Hepatocyte (in vitro differentiated cells): Measurements from ENCODE around the gene RGS19. TPM values are rescaled to one million over a fixed set of nuclear protein-coding genes. Genes with fewer than 3 reads are reported as not detected.

Experiments used
- DNase-seq: peaks from one replicate; pipeline ENCODE4 v3.0.0-alpha.2; 2016; ENCODE audit warnings: low spot score
- H2AFZ ChIP-seq: fragments of 200-600 bp; sonication (generic); 2 replicates; pipeline ENCODE4 v1.6.0; 2016; ENCODE audit warnings: antibody characterized with exemption, mild to moderate bottlenecking
- H3K27ac ChIP-seq: fragments of 200-600 bp; sonication (generic); 2 replicates; pipeline ENCODE4 v1.5.1; 2016; ENCODE audit warnings: mild to moderate bottlenecking
- H3K27me3 ChIP-seq: fragments of 200-600 bp; sonication (generic); 2 replicates; pipeline ENCODE4 v1.6.1; 2016
- H3K36me3 ChIP-seq: fragments of 200-600 bp; sonication (generic); replicated peaks from 2 replicates; pipeline ENCODE4 v1.5.1; 2016; ENCODE audit warnings: low read depth; ENCODE audit not compliant: insufficient read depth
- H3K4me1 ChIP-seq: fragments of 200-600 bp; sonication (generic); 2 replicates; pipeline ENCODE4 v1.5.1; 2016; ENCODE audit warnings: mild to moderate bottlenecking, moderate library complexity; ENCODE audit not compliant: insufficient read depth
- H3K4me2 ChIP-seq: fragments of 200-600 bp; sonication (generic); 2 replicates; pipeline ENCODE4 v1.6.0; 2016
- H3K4me3 ChIP-seq: fragments of 200-600 bp; sonication (generic); 2 replicates; pipeline ENCODE4 v1.5.1; 2016; ENCODE audit warnings: mild to moderate bottlenecking
- H3K79me2 ChIP-seq: fragments of 200-600 bp; sonication (generic); 2 replicates; pipeline ENCODE4 v1.6.0; 2017; ENCODE audit warnings: mild to moderate bottlenecking
- H3K9me2 ChIP-seq: fragments of 200-600 bp; sonication (generic); replicated peaks from 2 replicates; pipeline ENCODE4 v1.6.0; 2017; ENCODE audit warnings: mild to moderate bottlenecking; ENCODE audit not compliant: insufficient read depth
- H3K9me3 ChIP-seq: fragments of 200-600 bp; sonication (generic); 2 replicates; pipeline ENCODE4 v1.5.1; 2016; ENCODE audit warnings: low read depth, mild to moderate bottlenecking
- H4K20me1 ChIP-seq: fragments of 200-600 bp; sonication (generic); 2 replicates; pipeline ENCODE4 v1.6.0; 2016; ENCODE audit warnings: mild to moderate bottlenecking; ENCODE audit not compliant: insufficient read depth, poor library complexity, severe bottlenecking
- EZH2 ChIP-seq: fragments of 200-600 bp; sonication (generic); IDR thresholded peaks from 2 replicates; pipeline ENCODE4 v1.6.1; 2016; ENCODE audit warnings: antibody characterized with exemption, mild to moderate bottlenecking, borderline replicate concordance
- EZH2phosphoT487 ChIP-seq: fragments of 200-600 bp; sonication (generic); IDR thresholded peaks from one replicate; pipeline ENCODE4 v1.6.1; 2018; ENCODE audit warnings: antibody characterized with exemption, mild to moderate bottlenecking, low read depth, moderate library complexity; ENCODE audit not compliant: unreplicated experiment, severe bottlenecking
- WGBS: methylation state at CpG from one replicate; pipeline ENCODE4 v1.1.6; 2016; ENCODE audit warnings: low lambda C conversion rate; ENCODE audit errors: missing lambda C conversion rate; 5-methylcytosine and 5-hydroxymethylcytosine counted together
- polyA plus RNA-seq: library from polyadenylated mRNA; unstranded; fragments of >200 nt; fragmentation: Nextera tagmentation; extraction: Ambion mirVana; gene quantifications from 2 replicates; pipeline ENCODE4 v1.2.1, GENCODE V29; 2016
- total RNA-seq: library from RNA; depleted of rRNA; stranded (reverse); fragments of >200 nt; gene quantifications from 2 replicates; pipeline ENCODE4 v1.2.3, GENCODE V29; 2014
- TF ChIP-seq, protein P1 (sequence below): fragments of 200-600 bp; sonication (generic); IDR thresholded peaks from 2 replicates; pipeline ENCODE4 v1.5.1; 2016; ENCODE audit warnings: antibody characterized with exemption, mild to moderate bottlenecking; ENCODE audit not compliant: poor library complexity

Gene RGS19
- total and polyA plus RNA-seq, 2 experiments from 2014 or later = 8.8 to 10.9 TPM

GRCh38 chr20:64067005-64067632 is 12.2 kb downstream of the RGS19 start:
- Histone ChIP-seq H3K4me3 (no peak overlapping the region), H3K4me1 (peaks cover 12% of the 10 kb centered on the region), H3K36me3 (no peaks in the 10 kb centered on the region), H3K9me2 (no peaks in the 10 kb centered on the region), H3K9me3 (no peaks in the 10 kb centered on the region), H2AFZ (no peak overlapping the region), H3K27ac (no peak overlapping the region), H3K79me2 (peaks cover 12% of the 10 kb centered on the region), H3K4me2 (no peak overlapping the region), H4K20me1 (no peaks in the 10 kb centered on the region), H3K27me3 (no peaks in the 10 kb centered on the region)
- DNase-seq = no peak
- 92% methylated on average over 6 of the region's 6 CpGs for WGBS
- TF ChIP-seq EZH2 (no peak), EZH2phosphoT487 (no peak)
- TF ChIP-seq, protein P1, sequence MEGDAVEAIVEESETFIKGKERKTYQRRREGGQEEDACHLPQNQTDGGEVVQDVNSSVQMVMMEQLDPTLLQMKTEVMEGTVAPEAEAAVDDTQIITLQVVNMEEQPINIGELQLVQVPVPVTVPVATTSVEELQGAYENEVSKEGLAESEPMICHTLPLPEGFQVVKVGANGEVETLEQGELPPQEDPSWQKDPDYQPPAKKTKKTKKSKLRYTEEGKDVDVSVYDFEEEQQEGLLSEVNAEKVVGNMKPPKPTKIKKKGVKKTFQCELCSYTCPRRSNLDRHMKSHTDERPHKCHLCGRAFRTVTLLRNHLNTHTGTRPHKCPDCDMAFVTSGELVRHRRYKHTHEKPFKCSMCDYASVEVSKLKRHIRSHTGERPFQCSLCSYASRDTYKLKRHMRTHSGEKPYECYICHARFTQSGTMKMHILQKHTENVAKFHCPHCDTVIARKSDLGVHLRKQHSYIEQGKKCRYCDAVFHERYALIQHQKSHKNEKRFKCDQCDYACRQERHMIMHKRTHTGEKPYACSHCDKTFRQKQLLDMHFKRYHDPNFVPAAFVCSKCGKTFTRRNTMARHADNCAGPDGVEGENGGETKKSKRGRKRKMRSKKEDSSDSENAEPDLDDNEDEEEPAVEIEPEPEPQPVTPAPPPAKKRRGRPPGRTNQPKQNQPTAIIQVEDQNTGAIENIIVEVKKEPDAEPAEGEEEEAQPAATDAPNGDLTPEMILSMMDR = no peak

- peaks cover 12% of the 10 kb centered on the region for H3K79me2 ChIP-seq
- H3K36me3 ChIP-seq = no peaks in the 10 kb centered on the region
- 52% methylated on average over 5 of the region's 5 CpGs for WGBS
- H3K9me2 ChIP-seq = no peaks in the 10 kb centered on the region
- H2AFZ ChIP-seq = no peak overlapping the region
- no peak for DNase-seq
- no peak overlapping the region for H3K4me2 ChIP-seq
- H3K27ac ChIP-seq = no peak overlapping the region
- no peak overlapping the region for H3K4me3 ChIP-seq
- H4K20me1 ChIP-seq = no peaks in the 10 kb centered on the region
- peaks cover 13% of the 10 kb centered on the region for H3K4me1 ChIP-seq
- H3K27me3 ChIP-seq = no peaks in the 10 kb centered on the region
- TF ChIP-seq, protein P1 = no peak
- TF ChIP-seq EZH2phosphoT487 (no peak), EZH2 (no peak)
- H3K9me3 ChIP-seq = no peaks in the 10 kb centered on the region
Observed at GRCh38 chr20:64065974-64066343, 13.4 kb downstream of the RGS19 start.

- 81% methylated on average over 24 of the region's 27 CpGs for WGBS
- Histone ChIP-seq H3K4me3 (no peak overlapping the region), H3K27me3 (no peaks in the 10 kb centered on the region), H3K4me1 (peaks cover 13% of the 10 kb centered on the region), H3K9me2 (no peaks in the 10 kb centered on the region), H2AFZ (no peak overlapping the region), H4K20me1 (no peaks in the 10 kb centered on the region), H3K9me3 (no peaks in the 10 kb centered on the region), H3K79me2 (peaks cover 12% of the 10 kb centered on the region), H3K4me2 (no peak overlapping the region), H3K27ac (no peak overlapping the region), H3K36me3 (no peaks in the 10 kb centered on the region)
- no peak for DNase-seq
- TF ChIP-seq, protein P1 = no peak
- TF ChIP-seq EZH2 (no peak), EZH2phosphoT487 (no peak)
Observed at GRCh38 chr20:64065062-64065973, 14.0 kb downstream of the RGS19 start.
